Activated CD8-positive, alpha-beta memory T cell treated with anti-CD3 and anti-CD28 coated beads for 48 hours (primary cell): Measurements from ENCODE around the gene CDK14.

Experiments
- DNase-seq, 3 experiments: peaks; one replicate each; pipeline ENCODE4 v3.0.0-alpha.2; 2020; ENCODE audit warnings: low read depth in 2 of 3, low spot score in 2 of 3

CDK14 gene

GRCh38 chr7:91041141-91041540 is 445.0 kb downstream of the CDK14 start:
- no peak for DNase-seq

- DNase-seq, result no peak
Observed at GRCh38 chr7:91041901-91042484, 445.9 kb downstream of the CDK14 start.

GRCh38 chr7:91043186-91043585 is 447.1 kb downstream of the CDK14 start:
- DNase-seq, result no peak

GRCh38 chr7:91043924-91044645 is 448.0 kb downstream of the CDK14 start:
- DNase-seq, result no peak

- DNase-seq, result no peak
Observed at GRCh38 chr7:91045606-91046005, 449.5 kb downstream of the CDK14 start.

GRCh38 chr7:91046322-91047089 is 450.4 kb downstream of the CDK14 start:
- no peak for DNase-seq

- no peak for DNase-seq
Observed at GRCh38 chr7:91047636-91048035, 451.5 kb downstream of the CDK14 start.

- no peak for DNase-seq
Observed at GRCh38 chr7:91050677-91051076, 454.6 kb downstream of the CDK14 start.

- no peak for DNase-seq
Observed at GRCh38 chr7:91051966-91052365, 455.8 kb downstream of the CDK14 start.

GRCh38 chr7:91054374-91054773 is 458.3 kb downstream of the CDK14 start:
- no peak for DNase-seq

GRCh38 chr7:91055219-91055618 is 459.1 kb downstream of the CDK14 start:
- no peak for DNase-seq

GRCh38 chr7:91062713-91063112 is 466.6 kb downstream of the CDK14 start:
- DNase-seq, result no peak

GRCh38 chr7:91064052-91064451 is 467.9 kb downstream of the CDK14 start:
- no peak for DNase-seq

- no peak for DNase-seq
Observed at GRCh38 chr7:91064938-91065337, 468.8 kb downstream of the CDK14 start.

GRCh38 chr7:91066627-91067026 is 470.5 kb downstream of the CDK14 start:
- DNase-seq, result no peak

GRCh38 chr7:91067242-91067641 is 471.1 kb downstream of the CDK14 start:
- DNase-seq, result no peak

- DNase-seq, result no peak
Observed at GRCh38 chr7:91068136-91068795, 472.1 kb downstream of the CDK14 start.

- no peak for DNase-seq
Observed at GRCh38 chr7:91069146-91069545, 473.0 kb downstream of the CDK14 start.

GRCh38 chr7:91079487-91079886 is 483.4 kb downstream of the CDK14 start:
- DNase-seq, result no peak

GRCh38 chr7:91080351-91080750 is 484.2 kb downstream of the CDK14 start:
- no peak for DNase-seq

- no peak for DNase-seq
Observed at GRCh38 chr7:91082038-91082437, 485.9 kb downstream of the CDK14 start.
